C1 segment of cervical spinal cord (tissue), 14 donors: ENCODE results near the gene RNF187.
"Not testable (repeated sequence)": the region's sequence is repeated elsewhere in the genome, so short reads cannot be mapped to it uniquely, and the experiment has no call there.

Experiments used
- DNase-seq, 14 donors: peaks; one replicate each; lab custom pipeline; 2025; lab: John Stamatoyannopoulos, UW

Gene RNF187

DNA sequence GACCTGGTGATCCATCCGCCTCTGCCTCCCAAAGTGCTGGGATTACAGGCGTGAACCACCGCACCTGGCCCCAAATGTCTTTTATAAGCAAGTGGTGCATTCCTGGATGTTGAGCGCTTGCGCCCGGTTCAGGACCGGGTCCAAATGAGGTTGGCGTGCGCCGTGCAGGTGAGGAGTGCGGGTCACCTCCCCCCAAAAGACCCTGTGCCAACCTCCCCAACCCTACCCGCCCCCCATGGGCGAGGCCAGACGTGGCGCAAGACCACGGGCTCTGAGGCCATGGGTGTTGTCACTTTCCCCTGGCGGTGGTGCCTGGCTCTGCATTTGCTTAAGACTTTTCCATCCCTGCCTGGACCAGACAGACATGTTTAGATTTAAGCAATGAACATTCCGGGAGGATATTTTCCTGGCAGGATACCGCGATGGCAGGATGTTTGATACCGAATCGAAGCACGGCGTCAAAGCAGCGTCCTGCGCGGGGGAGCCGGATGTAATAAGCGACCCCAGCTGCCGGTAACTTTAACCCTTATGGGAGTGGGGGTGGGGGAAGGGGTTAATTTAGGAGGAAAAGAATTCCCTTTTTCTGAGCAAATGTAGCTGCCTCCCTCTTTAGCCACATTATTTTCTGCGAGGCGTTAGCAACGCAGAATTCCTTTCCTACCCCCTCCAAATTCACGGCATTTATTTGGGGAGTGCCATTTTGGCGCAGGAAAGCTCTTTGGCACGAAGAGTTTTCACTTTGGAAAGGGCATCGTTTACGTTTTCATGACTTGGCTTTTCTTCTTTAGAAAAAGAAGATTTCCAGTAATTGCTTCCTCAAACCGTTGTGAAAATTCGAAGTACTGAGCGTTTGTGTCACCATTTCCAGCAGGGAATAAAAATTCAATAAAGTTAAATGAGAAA, 27.8 kb upstream of the RNF187 start:
- DNase-seq = peak in 4 of 14 donors; percentile 8 to 79 (median 10)

DNA sequence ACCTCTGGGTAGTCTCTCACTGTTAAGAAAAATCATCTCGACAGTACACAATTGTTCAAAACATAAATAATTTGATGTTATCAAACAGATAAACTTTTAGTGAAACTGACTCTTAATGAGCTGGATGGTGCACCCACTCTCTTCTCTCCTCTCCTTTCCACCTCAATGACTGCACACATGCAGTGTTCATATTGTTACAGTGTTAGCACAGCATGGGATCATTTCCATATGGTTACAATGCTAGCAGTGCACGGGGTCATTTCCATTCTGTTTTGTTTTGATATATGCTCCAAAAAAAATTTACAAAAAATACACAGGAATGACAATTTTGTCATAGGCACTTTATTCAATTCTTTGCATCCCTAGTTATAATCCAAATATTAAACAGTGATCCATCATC, 26.4 kb upstream of the RNF187 start:
- DNase-seq = no peak

DNA sequence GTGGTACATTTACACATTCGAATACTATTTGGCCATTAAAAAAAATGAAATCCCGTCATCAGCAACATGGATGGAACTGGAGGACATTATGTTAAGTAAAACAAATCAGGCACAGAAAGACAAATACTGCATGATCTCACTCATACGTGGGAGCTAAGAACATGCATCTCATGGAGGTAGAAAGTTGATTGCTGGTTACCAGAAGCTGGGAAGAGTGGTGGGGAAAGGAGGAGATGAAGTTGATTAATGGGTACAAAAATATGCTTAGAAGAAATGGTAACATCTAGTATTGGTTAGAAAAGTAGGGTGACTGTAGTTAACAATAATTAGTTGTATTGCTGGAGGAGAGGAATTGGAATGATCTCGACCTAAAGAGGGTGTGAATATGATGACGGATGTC, 24.6 kb upstream of the RNF187 start:
- DNase-seq = no peak

DNA sequence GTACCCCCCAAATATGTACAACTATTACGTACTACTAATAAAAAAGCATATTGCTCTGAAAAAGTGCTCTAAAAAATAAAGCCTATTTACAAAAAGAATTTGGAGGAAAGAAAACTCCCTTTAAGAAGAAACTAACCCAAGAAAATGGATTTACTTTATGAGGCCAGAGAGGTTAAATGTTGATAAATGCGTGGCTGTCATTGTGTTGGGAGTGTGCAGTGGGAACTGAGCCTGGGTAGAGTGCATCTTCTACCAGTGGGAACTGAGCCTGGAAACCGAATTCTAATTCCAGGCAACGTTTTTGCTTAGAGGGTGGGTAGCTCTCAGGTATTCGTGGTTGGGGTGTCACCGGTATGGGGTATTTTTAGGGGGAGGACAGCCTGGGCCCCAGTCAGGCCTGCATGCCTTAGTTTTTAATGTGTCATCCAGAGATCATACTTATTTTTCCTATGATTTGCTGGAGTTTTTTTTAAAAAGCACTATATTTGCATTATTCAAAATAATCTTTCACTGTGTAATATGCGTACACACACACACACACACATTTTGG, 24.1 kb upstream of the RNF187 start:
- no peak for DNase-seq

DNA sequence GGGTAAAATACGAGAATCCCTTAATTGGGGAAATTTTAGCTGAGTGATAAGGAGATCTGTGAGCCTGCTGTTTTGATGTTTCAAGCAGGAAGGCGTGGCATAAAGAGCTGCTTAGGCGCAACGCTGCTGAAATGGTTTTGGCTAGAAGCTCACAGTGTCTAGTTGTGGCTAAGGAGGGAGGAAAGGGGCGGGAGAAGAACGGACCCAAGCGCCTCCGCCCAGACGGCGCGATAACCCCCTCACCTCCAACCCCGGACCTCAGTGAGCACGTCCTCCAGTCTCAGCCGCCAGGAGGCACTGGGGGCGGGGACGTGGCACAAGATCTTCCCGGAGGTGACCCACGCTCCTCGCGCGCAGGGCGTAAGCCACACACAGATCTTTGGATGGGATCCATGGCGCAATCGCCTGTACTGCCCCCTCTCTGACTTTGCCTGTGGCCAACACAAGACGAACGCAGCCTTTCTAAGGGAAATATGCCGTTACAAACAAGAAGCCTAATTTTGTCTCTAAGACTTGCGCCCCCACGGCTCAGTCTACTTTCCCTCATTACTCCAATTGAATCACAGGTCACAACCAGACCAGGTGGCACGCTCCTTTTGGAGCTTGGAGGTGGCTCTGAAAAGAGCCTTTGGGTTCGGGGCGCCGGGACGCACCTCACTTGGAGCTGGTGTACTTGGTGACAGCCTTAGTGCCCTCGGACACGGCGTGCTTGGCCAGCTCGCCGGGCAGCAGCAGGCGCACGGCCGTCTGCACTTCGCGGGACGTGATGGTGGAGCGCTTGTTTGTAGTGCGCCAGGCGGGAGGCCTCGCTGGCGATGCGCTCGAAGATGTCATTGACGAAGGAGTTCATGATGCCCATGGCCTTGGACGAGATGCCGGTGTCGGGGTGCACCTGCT, 23.4 kb upstream of the RNF187 start:
- DNase-seq = no peak

DNA sequence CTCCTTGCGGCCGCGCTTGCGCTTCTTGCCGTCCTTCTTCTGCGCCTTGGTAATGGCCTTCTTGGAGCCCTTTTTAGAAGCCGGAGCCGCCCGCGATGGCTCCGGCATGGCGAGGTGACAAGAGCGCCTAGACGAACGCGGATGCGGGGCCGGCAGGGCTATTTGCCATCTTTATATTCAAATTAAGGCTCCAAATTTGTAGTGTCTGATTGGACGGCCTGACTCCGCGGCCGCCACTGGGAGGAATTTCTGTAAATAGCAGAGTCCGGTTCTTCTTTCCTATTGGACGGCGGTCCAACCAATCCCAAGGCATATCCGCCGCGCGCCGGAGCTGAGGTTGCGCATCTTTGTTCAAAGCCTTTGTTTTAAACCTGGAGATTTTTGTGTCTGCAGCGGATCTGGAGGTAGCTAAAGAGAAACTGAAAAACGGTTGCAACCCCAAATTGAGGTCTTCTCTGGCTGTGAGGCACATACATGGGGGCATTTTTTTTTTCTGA, 22.6 kb upstream of the RNF187 start:
- DNase-seq = peak in 13 of 14 donors; percentile 14 to 93 (median 58)

DNA sequence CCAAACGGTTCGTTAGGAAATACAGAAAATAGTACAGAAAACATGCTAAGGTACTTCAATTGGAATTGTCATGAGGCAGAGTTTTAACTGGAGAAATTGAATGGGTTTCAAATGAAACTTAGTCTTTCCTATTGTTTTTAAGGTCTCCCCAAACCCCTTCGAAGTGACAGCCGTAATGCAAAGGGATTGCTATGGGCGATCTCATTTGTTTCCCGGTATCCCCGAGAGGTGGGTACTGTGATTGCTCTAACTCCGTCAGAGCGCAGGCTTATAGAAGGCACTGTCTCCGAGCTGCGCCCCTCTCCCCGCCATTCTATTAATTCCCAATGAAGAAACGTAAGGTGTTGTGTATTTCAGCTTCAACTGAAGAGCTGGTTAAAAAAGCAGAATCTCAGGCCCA, 22.0 kb upstream of the RNF187 start:
- no peak for DNase-seq

DNA sequence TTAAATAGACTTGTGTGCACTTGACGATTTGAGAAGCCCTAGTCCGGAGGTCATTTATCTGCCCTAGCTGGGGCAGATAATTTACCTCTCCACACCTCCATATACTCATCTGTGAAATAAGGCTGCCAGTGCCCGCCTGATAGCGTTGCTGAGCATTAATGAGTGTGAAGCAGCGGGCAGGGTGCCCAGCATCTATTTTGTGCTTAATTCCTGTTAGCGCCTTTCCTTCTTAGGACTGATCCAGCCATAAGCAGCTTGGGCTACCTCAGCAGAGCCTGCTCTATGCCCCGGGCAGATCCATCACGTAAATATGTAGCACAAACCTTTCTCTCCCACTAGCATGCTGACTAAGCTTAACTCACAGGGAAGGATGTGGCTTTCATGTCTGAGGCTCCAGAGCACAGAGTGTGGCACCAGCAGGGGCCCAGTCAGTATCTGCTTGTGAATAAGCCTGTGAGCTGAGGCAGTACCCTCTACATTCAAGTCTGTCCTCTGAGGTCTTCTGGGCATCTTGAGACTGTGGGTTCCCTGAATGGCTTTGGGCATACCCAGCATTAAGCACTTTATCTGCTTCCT, 21.5 kb upstream of the RNF187 start:
- DNase-seq = no peak

DNA sequence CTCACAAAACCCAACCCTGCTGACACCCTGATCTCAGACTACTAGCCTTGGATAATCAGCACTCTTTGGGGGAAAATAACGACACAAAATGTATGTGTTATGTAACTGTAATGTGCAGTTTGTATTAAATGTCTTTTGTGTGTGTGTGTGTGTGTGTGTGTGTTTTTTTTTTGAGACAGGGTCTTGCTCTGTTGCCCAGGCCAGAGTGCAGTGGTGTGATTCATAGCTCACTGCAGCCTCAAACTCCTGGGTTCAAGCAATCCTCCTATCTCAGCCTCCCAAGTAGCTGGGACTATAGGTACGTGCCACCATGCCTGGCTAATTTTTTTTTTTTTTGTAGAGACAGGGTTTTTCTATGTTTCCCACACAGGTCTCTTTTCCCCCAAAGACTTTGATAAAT, 19.0 kb upstream of the RNF187 start:
- not testable (repeated sequence) for DNase-seq

DNA sequence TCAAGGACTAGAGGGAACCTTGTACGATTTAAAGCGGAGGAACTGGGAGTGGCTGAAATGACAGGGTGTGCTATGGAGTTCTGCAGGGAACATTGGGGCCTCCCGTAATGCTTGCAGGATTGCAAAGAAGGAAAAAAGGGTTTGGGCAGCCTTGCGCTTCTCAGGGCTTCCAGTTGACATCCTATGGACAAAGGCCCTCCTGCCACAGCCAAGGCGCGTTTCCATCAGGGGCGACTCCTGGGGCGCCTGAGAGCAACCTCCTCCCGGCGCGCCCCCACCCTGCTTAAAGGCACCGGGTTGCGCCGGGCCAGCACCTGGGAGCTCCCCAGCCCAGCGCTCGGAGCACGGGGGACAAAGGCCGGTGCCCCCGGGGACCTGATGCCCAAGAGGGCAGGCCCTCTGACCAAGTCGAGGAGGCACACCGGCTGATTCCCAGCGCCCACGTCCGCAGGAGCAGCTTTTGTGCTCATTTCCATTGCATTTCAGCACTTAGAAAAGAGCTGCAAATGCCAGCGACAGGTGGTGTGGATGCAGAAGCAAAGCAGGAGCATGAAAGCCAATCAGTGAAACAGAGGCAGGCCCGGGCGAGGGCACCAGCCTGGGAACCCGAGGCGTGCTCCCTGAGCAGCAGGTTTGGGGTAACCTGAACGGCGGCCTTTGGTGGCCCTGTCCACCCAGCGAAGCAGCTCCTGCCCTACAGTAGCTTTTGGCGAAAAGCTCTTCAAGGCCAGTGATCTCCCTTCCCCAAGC, 17.6 kb upstream of the RNF187 start:
- DNase-seq = peak in 1 of 14 donors; percentile 56

DNA sequence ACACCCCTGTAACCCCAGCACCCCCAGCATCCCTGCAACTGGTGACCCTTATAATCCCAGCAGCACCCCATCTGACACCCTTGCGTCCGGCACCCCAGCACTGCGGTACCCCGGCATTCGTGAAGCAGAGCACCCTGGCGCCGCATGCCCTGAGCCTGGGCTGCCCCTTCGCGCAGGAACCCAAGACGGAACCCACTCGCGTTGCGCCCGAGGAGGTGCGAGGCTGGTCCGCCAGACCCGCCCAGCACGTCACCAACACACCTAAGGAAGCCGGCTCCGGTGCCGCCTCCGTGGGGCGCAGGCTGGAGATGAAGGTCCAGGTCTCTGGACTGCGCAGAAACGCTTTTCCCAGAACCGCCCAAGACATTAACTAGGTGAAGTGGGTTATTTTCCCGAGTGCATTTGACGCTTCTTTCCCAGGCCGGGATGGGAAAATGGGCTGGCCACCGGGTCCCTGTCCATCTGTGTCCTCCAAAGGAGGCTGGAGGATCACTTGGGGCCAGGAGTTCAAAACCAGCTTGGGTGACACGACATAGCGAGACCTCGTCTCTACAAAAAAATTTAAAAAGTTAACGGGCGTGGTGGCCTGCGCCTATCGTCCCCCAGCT, 15.9 kb upstream of the RNF187 start:
- no peak for DNase-seq

DNA sequence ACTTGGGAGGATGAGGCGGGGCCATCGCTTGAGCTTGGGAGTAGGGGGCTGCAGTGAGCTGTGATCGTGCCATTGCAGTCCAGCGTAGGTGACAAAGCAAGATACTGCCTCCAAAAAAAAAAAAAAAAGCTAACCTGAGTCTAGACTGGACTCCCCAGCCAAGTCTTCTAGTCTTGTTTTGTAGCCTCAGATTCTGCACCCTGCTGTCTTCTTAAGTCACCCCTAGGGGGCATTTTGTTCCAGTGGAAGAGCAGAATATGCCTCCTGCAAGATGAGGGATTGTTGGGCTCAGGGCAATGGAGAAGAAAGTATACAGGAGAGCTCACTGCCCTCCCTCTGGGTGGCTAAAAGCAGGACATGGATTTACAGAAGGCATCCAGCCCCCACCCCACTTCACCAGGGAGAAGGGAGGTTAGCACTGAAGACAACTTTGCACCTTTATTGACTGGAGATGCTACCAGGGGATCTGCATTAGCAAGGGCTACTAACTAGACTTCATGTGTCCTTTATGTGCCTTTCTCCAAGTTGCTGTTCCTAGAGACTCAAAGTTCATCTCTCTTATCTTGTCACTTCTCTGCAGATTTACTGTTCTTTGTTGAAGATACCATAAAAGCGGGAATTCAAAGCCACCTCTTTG, 15.3 kb upstream of the RNF187 start:
- DNase-seq = no peak

DNA sequence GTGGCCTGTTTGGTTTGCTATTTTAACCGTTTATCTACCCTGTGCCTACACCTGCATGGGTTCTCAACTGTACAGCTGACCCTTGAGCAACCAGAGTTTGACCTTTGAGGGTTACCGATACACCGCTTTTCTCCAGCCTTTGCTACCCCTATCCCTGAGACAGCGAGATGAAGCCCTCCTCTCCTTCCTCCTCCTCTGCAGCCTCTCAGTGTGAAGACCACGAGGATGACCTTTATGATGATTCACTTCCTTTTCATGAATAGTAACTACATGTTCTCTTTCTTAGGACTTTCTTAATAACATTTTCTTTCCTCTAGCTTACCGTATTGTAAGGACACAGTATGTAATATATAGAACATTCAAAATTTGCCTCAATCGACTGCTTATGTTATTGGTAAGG, 14.5 kb upstream of the RNF187 start:
- DNase-seq = no peak

DNA sequence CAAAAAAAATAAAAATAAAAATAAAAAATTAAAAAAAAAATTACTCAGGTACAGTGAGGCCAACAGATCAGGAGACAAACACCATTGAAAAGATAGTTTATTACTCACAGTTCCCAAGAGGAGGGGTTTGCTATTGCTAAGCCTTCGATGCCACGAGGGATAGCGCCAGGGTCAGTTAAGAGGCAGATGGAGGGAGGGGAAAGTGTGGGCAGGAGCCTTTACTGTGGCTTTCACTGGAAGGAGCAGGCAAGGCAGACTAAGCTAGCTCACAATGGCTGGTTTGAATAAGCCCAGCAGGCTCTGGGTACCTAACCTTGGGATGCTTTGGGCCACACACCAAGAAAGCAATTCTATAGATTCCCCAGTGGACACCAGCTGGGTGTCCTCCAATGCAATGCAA, 12.7 kb upstream of the RNF187 start:
- no peak for DNase-seq

DNA sequence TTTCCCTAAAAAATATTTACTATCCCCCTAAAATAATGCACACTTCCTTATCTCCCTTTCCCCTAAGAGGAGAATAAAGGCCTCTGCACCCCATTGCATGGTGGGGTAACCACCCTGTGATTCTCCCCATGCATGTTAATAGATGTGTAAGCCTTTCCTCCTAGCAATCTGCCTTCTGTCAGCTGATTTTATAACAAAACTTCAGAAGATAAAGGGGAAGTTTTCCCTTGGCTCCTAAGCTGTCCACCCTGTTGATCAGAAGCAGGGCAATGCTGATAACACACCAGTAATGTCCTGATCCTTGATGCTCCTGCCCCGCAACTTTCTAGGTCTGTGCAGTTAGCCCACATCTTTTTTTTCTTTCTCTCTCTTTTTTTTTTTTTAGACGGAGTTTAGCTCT, 11.4 kb upstream of the RNF187 start:
- no peak for DNase-seq

DNA sequence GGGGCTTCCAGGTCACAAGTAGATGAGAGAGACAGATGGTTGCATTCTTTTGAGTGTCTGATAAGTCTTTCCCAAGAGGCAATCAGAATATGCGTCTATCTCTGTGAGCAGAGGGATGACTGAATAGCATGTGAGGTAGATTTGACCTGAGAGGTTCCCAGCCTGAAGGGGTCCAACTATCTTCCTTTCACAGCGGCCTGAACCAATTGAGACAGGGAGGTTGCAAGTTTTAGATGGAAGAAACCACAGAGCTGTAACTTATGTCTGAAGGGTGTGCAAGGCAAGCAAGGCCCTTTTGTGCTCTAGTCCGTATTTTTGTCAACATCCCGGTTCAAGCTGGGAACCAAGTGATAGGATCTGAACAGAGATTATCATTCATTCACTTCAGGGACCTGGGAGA, 9.9 kb upstream of the RNF187 start:
- DNase-seq = no peak

DNA sequence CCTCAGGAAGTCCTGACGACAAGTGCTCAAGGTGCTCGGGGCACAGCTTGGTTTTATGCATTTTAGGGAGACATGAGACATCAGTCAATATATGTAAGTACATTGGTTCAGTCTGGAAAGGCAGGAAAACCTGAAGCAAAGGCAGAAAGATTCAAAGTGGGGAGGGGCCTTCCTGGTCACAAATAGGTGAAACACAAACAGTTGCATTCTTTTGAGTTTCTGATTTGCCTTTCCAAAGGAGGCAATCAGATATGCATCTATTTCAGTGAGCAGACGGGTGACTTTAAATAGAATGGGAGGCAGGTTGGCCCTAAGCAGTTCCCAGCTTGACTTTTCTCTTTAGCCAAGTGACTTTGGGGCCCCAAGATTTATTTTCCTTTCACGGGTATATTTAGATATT, 8.9 kb upstream of the RNF187 start:
- DNase-seq = no peak

DNA sequence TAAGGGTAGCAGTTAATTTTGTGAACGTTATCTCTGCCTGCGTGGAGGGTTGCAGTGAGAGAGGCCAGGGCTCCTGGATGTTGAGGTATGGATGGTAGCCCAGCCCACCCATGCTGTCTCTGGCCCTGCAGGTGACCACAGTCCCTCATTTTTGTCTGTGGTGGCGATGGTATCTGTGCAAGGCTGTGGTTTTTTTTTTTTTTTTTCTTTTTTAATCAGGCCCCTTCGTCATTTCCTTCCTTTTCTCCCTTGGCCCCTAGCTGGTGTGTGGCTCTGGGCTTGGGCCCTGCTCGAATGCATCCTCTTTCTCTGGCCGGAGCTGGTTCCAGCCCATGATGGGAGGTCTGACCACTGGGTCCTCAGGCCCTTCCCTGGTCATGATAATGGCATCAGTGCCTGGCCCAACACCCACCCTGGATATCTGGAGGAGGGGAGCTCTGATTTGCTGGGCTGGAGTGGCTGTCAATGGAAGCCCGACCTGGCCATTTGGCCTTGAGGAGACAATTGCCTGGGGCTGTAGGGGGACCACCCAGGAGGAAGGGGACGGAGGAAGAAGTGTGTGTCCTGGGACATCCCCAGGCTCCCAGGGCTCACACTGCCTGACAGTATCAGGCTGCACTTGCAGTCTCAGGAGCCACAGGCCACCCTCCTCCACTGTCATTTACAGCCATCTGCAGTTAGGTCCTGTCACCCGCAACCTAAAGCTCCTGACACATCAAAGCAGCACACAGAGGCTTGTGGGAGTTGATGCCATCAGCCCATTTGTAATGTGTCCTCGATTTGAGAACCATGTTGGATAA, 8.1 kb upstream of the RNF187 start:
- DNase-seq = no peak

DNA sequence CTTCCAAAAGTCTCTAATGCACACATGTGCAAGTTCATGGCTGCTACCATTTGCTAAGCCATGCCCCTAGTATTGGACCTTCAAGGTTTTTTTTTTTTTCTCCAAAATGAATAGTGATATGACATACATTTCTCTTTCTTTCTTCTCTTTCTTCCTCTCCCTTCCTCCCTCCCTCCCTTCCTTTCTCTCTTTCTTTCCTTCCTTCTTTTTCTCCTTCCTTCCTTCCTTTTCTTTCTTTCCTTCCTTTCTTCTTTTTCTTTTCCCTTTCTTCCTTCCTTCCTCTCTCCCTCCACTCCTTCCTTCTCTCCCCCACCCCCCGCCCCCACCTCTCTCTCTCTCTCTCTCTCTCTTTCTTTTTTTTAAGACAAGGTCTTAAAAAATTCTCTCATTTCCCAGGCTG, 3.4 kb upstream of the RNF187 start:
- DNase-seq = no peak
